MM.1S (cell line): ENCODE measurements around the gene FNIP2.
A peak's percentile ranks its signal among the peaks of the same experiment; 100 is the strongest.

ENCODE experiments used
- DNase-seq: peaks from one replicate; pipeline ENCODE4 v3.0.0-alpha.2; 2015
- H2AFZ ChIP-seq: fragments of 300-600 bp; sonication (generic); 2 replicates; pipeline ENCODE4 v1.6.0; 2016; ENCODE audit warnings: antibody characterized with exemption, low read length
- H3F3A ChIP-seq: fragments of 300-600 bp; sonication (generic); 2 replicates; pipeline ENCODE4 v1.6.1; 2016; ENCODE audit warnings: mild to moderate bottlenecking, antibody characterized with exemption, low read length, moderate library complexity, mixed read lengths; ENCODE audit not compliant: insufficient read depth
- H3K27ac ChIP-seq: fragments of 300-600 bp; sonication (generic); 2 replicates; pipeline ENCODE4 v1.5.1; 2016; ENCODE audit warnings: mild to moderate bottlenecking, low read length
- H3K27me3 ChIP-seq: fragments of 300-600 bp; sonication (generic); replicated peaks from 2 replicates; pipeline ENCODE4 v1.6.0; 2016; ENCODE audit warnings: low read length; ENCODE audit not compliant: insufficient read depth
- H3K36me3 ChIP-seq: fragments of 300-600 bp; sonication (generic); replicated peaks from 2 replicates; pipeline ENCODE4 v1.6.1; 2016; ENCODE audit warnings: mild to moderate bottlenecking, low read length, mixed read lengths; ENCODE audit not compliant: insufficient read depth
- H3K4me1 ChIP-seq: fragments of 300-600 bp; sonication (generic); 2 replicates; pipeline ENCODE4 v1.6.1; 2016; ENCODE audit warnings: low read length, mixed read lengths
- H3K4me2 ChIP-seq: fragments of 300-600 bp; sonication (generic); 2 replicates; pipeline ENCODE4 v1.6.0; 2016; ENCODE audit warnings: low read depth, low read length
- H3K4me3 ChIP-seq: fragments of 300-600 bp; sonication (generic); 2 replicates; pipeline ENCODE4 v1.5.1; 2016; ENCODE audit warnings: low read length, mixed read lengths
- H3K79me2 ChIP-seq: fragments of 300-600 bp; sonication (generic); 2 replicates; pipeline ENCODE4 v1.6.1; 2016; ENCODE audit warnings: mixed run types, low read length, mixed read lengths
- H3K9ac ChIP-seq: fragments of 300-600 bp; sonication (generic); 2 replicates; pipeline ENCODE4 v1.6.1; 2016; ENCODE audit warnings: low read length, mixed read lengths
- H3K9me2 ChIP-seq: fragments of 300-600 bp; sonication (generic); replicated peaks from 2 replicates; pipeline ENCODE4 v1.6.1; 2016; ENCODE audit warnings: mild to moderate bottlenecking, low read length, mixed read lengths; ENCODE audit not compliant: insufficient read depth
- H3K9me3 ChIP-seq: fragments of 300-600 bp; sonication (generic); replicated peaks from 2 replicates; pipeline ENCODE4 v1.6.1; 2016; ENCODE audit warnings: mild to moderate bottlenecking, low read length, mixed read lengths; ENCODE audit not compliant: insufficient read depth
- H4K20me1 ChIP-seq: fragments of 300-600 bp; sonication (generic); 2 replicates; pipeline ENCODE4 v1.6.1; 2016; ENCODE audit warnings: mild to moderate bottlenecking, low read length, moderate library complexity, mixed read lengths; ENCODE audit not compliant: insufficient read depth
- CTCF ChIP-seq: fragments of 300-600 bp; sonication (generic); IDR thresholded peaks from 2 replicates; pipeline ENCODE4 v1.5.1; 2016; ENCODE audit warnings: antibody characterized with exemption, low read length, mixed read lengths
- EZH2 ChIP-seq: fragments of 300-600 bp; sonication (generic); optimal IDR thresholded peaks from 2 replicates; pipeline ENCODE3; 2017; ENCODE audit warnings: low read depth, mild to moderate bottlenecking, antibody characterized with exemption, low read length, mixed read lengths
- EZH2phosphoT487 ChIP-seq: fragments of 300-600 bp; sonication (generic); IDR thresholded peaks from 2 replicates; pipeline ENCODE4 v1.6.1; 2018; ENCODE audit warnings: antibody characterized with exemption, low read length

FNIP2 gene

GRCh38 chr4:158858410-158859199, 89.8 kb downstream of the FNIP2 start:
- DNase-seq: no peak
- Histone ChIP-seq H3F3A (peaks cover 4% of the 10 kb centered on the region; the same call in 1 of the 2 replicates), H3K36me3 (no peaks in the 10 kb centered on the region), H4K20me1 (no peaks in the 10 kb centered on the region), H2AFZ (no peak overlapping the region), H3K4me1 (peaks cover 8% of the 10 kb centered on the region), H3K27me3 (no peaks in the 10 kb centered on the region), H3K9me3 (no peaks in the 10 kb centered on the region), H3K4me2 (no peak overlapping the region), H3K27ac (no peak overlapping the region), H3K4me3 (no peak overlapping the region), H3K79me2 (0 out of 2 replicates have a peak, but pooled peaks cover 4% of the 10 kb centered on the region), H3K9ac (no peak overlapping the region), H3K9me2 (no peaks in the 10 kb centered on the region)
- TF ChIP-seq EZH2 (no peak), CTCF (no peak), EZH2phosphoT487 (no peak)

DNA sequence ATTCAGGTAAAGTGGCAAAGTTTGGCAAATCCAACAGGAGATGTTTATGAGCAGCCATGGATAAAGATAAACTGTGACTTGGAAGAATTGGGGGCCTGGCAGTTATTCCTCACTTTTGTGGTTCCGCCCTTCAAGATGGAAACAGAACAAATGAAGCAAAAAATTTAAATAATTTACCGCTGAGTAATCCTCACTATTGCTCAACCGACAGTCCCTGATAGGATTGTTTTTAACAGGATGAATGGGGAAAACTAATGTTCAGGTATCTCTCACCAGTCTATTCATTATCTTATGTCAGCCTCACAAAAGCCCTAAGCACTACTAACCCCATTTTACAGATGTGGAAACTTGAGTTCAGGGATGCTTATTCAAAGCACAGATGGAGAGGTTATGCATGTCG, 90.8 kb downstream of the FNIP2 start:
- no peak overlapping the region for H3K9ac ChIP-seq
- TF ChIP-seq EZH2 (no peak), CTCF (no peak), EZH2phosphoT487 (no peak)
- no peak overlapping the region for H3K27ac ChIP-seq
- H3K4me2 ChIP-seq: no peak overlapping the region
- no peak for DNase-seq
- H2AFZ ChIP-seq: no peak overlapping the region
- no peak overlapping the region for H3K4me3 ChIP-seq
- peaks cover 8% of the 10 kb centered on the region for H3K4me1 ChIP-seq
- H3K27me3 ChIP-seq: no peaks in the 10 kb centered on the region
- H3K36me3 ChIP-seq: no peaks in the 10 kb centered on the region
- 0 out of 2 replicates have a peak, but pooled peaks cover 4% of the 10 kb centered on the region for H3K79me2 ChIP-seq
- no peaks in the 10 kb centered on the region for H3K9me3 ChIP-seq
- no peaks in the 10 kb centered on the region for H4K20me1 ChIP-seq
- no peaks in the 10 kb centered on the region for H3K9me2 ChIP-seq
- peaks cover 4% of the 10 kb centered on the region; the same call in 1 of the 2 replicates for H3F3A ChIP-seq

GRCh38 chr4:158860856-158861255, 92.0 kb downstream of the FNIP2 start:
- Histone ChIP-seq H3K4me2 (peak overlapping the region; percentile 70; the same call in 1 of the 2 replicates), H3K27me3 (no peaks in the 10 kb centered on the region), H3K27ac (no peak overlapping the region; the same call in 1 of the 2 replicates), H3K9me2 (no peaks in the 10 kb centered on the region), H3K9me3 (no peaks in the 10 kb centered on the region), H3K4me1 (peaks cover 8% of the 10 kb centered on the region), H3K4me3 (0 out of 2 replicates have a peak overlapping the region, but pooled peaks have one; percentile 8), H3K79me2 (0 out of 2 replicates have a peak, but pooled peaks cover 4% of the 10 kb centered on the region), H3F3A (peaks cover 4% of the 10 kb centered on the region; the same call in 1 of the 2 replicates), H3K36me3 (no peaks in the 10 kb centered on the region), H2AFZ (no peak overlapping the region), H4K20me1 (no peaks in the 10 kb centered on the region), H3K9ac (no peak overlapping the region)
- no peak for TF ChIP-seq CTCF
- TF ChIP-seq EZH2phosphoT487: no peak
- no peak for TF ChIP-seq EZH2
- DNase-seq: peak; percentile 80
